Subcutaneous adipose tissue (tissue), 4 donors: ENCODE results near the gene VEZT. TPM values are rescaled to one million over a fixed set of nuclear protein-coding genes. Genes with fewer than 3 reads are reported as not detected.

Experiments used
- CTCF ChIP-seq: fragments of 450-650 bp; IDR thresholded peaks from one replicate; pipeline ENCODE4 v1.5.1; 2016; ENCODE audit warnings: low read depth, mild to moderate bottlenecking, control low read depth, antibody characterized with exemption, moderate library complexity
- total RNA-seq, 4 donors: library from RNA; depleted of rRNA; stranded (reverse); fragments of >200 nt; gene quantifications; one replicate each; pipeline ENCODE4 v1.1.0, GENCODE V29; 2016

VEZT gene
- total RNA-seq, 4 donors from 2014 or later = 50.5 to 78.0 (median 61.9) TPM

GRCh38 chr12:95248604-95249360, 31.2 kb downstream of the VEZT start:
- TF ChIP-seq CTCF = no peak

- TF ChIP-seq CTCF = no peak
Measured at GRCh38 chr12:95253386-95253785, 35.8 kb downstream of the VEZT start.

- TF ChIP-seq CTCF = no peak
Measured at GRCh38 chr12:95257541-95257940, 39.9 kb downstream of the VEZT start.

GRCh38 chr12:95258151-95258550, 40.5 kb downstream of the VEZT start:
- no peak for TF ChIP-seq CTCF

GRCh38 chr12:95258803-95259202, 41.2 kb downstream of the VEZT start:
- TF ChIP-seq CTCF = no peak

- TF ChIP-seq CTCF = no peak
Measured at GRCh38 chr12:95259368-95259767, 41.8 kb downstream of the VEZT start.

GRCh38 chr12:95261109-95261508, 43.5 kb downstream of the VEZT start:
- TF ChIP-seq CTCF = no peak
